B cell (primary cell): Measurements from ENCODE around the gene EFNA1. TPM values are rescaled to one million over a fixed set of nuclear protein-coding genes. Genes with fewer than 3 reads are reported as not detected.
A peak's percentile ranks its signal among the peaks of the same experiment; 100 is the strongest.

Experiments used
- ATAC-seq: fragments of 200-7000 bp; cut with Tn5 transposase; one replicate; pipeline ENCODE4 v1.10.0; 2021; ENCODE audit warnings: low read depth, mild to moderate bottlenecking, moderate number of reproducible peaks, moderate library complexity
- CTCF ChIA-PET: fragments of 350-600 bp; sonication (Branson Sonifier 250); formaldehyde crosslinking; loops from one replicate; lab custom pipeline; 2021; ENCODE audit warnings: antibody characterized with exemption, inconsistent platforms; lab: Charles Lee
- POLR2A ChIA-PET: fragments of 350-600 bp; sonication (Branson Sonifier 250); formaldehyde crosslinking; loops from one replicate; lab custom pipeline; 2021; ENCODE audit warnings: antibody characterized with exemption; lab: Charles Lee
- DNase-seq: peaks from one replicate; pipeline ENCODE4 v3.0.0; 2013
- H2AFZ ChIP-seq: 2 replicates; pipeline ENCODE4 v1.6.1; 2012; ENCODE audit warnings: mild to moderate bottlenecking, low read depth, low read length; ENCODE audit not compliant: insufficient read depth, poor library complexity, severe bottlenecking
- H3K27ac ChIP-seq, 2 donors: 1 replicate in 1 of 2; 2 replicates in 1 of 2; pipeline ENCODE4 v1.5.1; 2012 to 2013; ENCODE audit warnings: low read length in 2 of 2, mild to moderate bottlenecking in 2 of 2, moderate library complexity in 1 of 2
- H3K27me3 ChIP-seq, 4 experiments: fragments of 200-600 bp in 1 of 4; sonication (generic) in 1 of 4; replicated peaks in 1 of 4; 1 replicate in 2 of 4; 2 replicates in 2 of 4; pipeline versions ENCODE4 v1.6.1 to v1.7.0; 2013 to 2016; ENCODE audit warnings: low read length in 3 of 4, mild to moderate bottlenecking in 2 of 4, mixed read lengths in 1 of 4, moderate library complexity in 1 of 4; ENCODE audit not compliant: insufficient read depth in 4 of 4, control insufficient read depth in 3 of 4; ENCODE audit errors: control extremely low read depth in 1 of 4
- H3K36me3 ChIP-seq, 2 experiments: replicated peaks in 1 of 2; 1 replicate in 1 of 2; 2 replicates in 1 of 2; pipeline versions ENCODE4 v1.6.1 to v1.7.1; 2013; ENCODE audit warnings: low read length in 1 of 2; ENCODE audit not compliant: insufficient read depth in 2 of 2, control insufficient read depth in 1 of 2; ENCODE audit errors: control extremely low read depth in 1 of 2, extremely low read depth in 1 of 2
- H3K4me1 ChIP-seq, 2 donors: fragments of 200-600 bp in 1 of 2; sonication (generic) in 1 of 2; 1 replicate in 1 of 2; 2 replicates in 1 of 2; pipeline versions ENCODE4 v1.5.1 to v1.6.1; 2013 to 2017; ENCODE audit warnings: low read length in 2 of 2; ENCODE audit not compliant: control insufficient read depth in 2 of 2, insufficient read depth in 2 of 2
- H3K4me2 ChIP-seq: replicated peaks from 2 replicates; pipeline ENCODE3; 2012; ENCODE audit warnings: mild to moderate bottlenecking, low read depth, low read length; ENCODE audit not compliant: poor library complexity, severe bottlenecking
- H3K4me3 ChIP-seq, 5 experiments: fragments of 200-600 bp in 1 of 5; sonication (generic) in 1 of 5; 1 replicate in 3 of 5; 2 replicates in 2 of 5; pipeline versions ENCODE4 v1.5.1 to v1.7.0; 2011 to 2016; ENCODE audit warnings: low read length in 4 of 5, mild to moderate bottlenecking in 4 of 5, low read depth in 2 of 5, control low read depth in 1 of 5, moderate library complexity in 1 of 5; ENCODE audit not compliant: insufficient read depth in 1 of 5; ENCODE audit errors: control extremely low read depth in 1 of 5, extremely low read depth in 1 of 5
- H3K79me2 ChIP-seq: fragments of 200-600 bp; sonication (generic); one replicate; pipeline ENCODE4 v1.6.0; 2016; ENCODE audit warnings: low read length; ENCODE audit not compliant: control insufficient read depth, insufficient read depth
- H3K9ac ChIP-seq: fragments of 200-600 bp; sonication (generic); 2 replicates; pipeline ENCODE4 v1.6.1; 2017; ENCODE audit warnings: mild to moderate bottlenecking, low read length, moderate library complexity
- H3K9me3 ChIP-seq, 3 donors: one replicate each; pipeline versions ENCODE4 v1.6.1 to v1.7.1; 2013; ENCODE audit warnings: low read length in 2 of 3; ENCODE audit not compliant: control insufficient read depth in 2 of 3, insufficient read depth in 1 of 3; ENCODE audit errors: control extremely low read depth in 1 of 3
- H4K20me1 ChIP-seq: 2 replicates; pipeline ENCODE4 v1.6.0; 2012; ENCODE audit warnings: mild to moderate bottlenecking, low read length; ENCODE audit not compliant: insufficient read depth, control insufficient read depth, poor library complexity, severe bottlenecking
- H3K27ac Mint-ChIP-seq: one replicate; pipeline ENCODE4 v1.8.0; 2021; ENCODE audit warnings: mixed read lengths
- H3K27me3 Mint-ChIP-seq: one replicate; pipeline ENCODE4 v1.8.0; 2021; ENCODE audit warnings: mixed read lengths
- H3K4me1 Mint-ChIP-seq: one replicate; pipeline ENCODE4 v1.8.0; 2021; ENCODE audit warnings: mixed read lengths
- H3K4me3 Mint-ChIP-seq: one replicate; pipeline ENCODE4 v1.8.0; 2021; ENCODE audit warnings: mixed read lengths
- H3K9me3 Mint-ChIP-seq: one replicate; pipeline ENCODE4 v1.8.0; 2022; ENCODE audit warnings: mixed read lengths; ENCODE audit not compliant: insufficient read depth
- CTCF ChIP-seq: fragments of 200-600 bp; IDR thresholded peaks from one replicate; pipeline ENCODE4 v1.8.0; 2022; ENCODE audit warnings: antibody characterized with exemption, mild to moderate bottlenecking
- EZH2 ChIP-seq: IDR thresholded peaks from 2 replicates; pipeline ENCODE4 v1.6.1; 2012; ENCODE audit warnings: borderline replicate concordance, low read depth, mild to moderate bottlenecking, moderate library complexity, low read length; ENCODE audit not compliant: insufficient read depth, poor library complexity, severe bottlenecking
- WGBS: methylation state at CpG from one replicate; pipeline ENCODE4 v1.1.5; 2013; ENCODE audit warnings: missing lambda C conversion rate; ENCODE audit not compliant: insufficient coverage; 5-methylcytosine and 5-hydroxymethylcytosine counted together
- intact Hi-C: fragments of 100-400 bp; cut with micrococcal nuclease; formaldehyde crosslinking; loops from one replicate; pipeline ENCODE4 v1.10.0; 2022
- polyA plus RNA-seq: library from polyadenylated mRNA; depleted of rRNA; stranded (reverse); fragments of >200 nt; gene quantifications from 2 replicates; pipeline ENCODE4 v1.2.3, GENCODE V29; 2012
- total RNA-seq, 2 donors: library from RNA; stranded (reverse); fragments of 120-200 nt in 1 of 2; gene quantifications; 1 replicate in 1 of 2; 2 replicates in 1 of 2; pipeline versions ENCODE4 v1.2.3 to v1.2.4, GENCODE V29; 2013 to 2022

The EFNA1 gene
- total and polyA plus RNA-seq, 2 donors (not counting 1 experiment from before 2014, with no cell fraction given) = 0.28 TPM; not detected in 1

DNA sequence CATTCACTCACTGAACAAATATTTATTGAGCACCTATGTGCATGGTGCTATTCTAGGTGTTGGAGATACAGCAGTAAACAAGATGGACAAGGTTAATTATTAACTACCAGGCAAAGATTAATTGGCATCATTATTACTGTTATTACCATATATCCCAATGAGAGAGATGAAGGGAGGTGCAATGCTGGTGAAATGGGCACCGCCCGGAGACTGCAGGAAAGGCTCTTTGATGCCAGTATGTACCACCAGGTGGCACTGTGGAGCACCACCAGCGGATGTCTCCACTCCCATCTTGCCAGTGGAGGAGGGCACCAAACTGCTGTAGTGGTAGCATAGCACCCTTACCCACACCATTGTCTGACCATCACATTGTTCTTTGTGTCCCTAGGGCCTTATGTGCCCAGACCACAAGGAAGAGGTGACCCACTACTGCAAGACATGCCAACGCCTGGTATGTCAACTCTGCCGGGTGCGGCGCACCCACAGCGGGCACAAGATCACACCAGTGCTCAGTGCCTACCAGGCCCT is 48.9 kb downstream of the EFNA1 start:
- intact Hi-C loops = loop anchor here (1.0 to 2.0 kb wide), 4 partner anchors 16 to 147 kb away; partner anchors contain the start of gene MTX1
- no peaks in the 10 kb centered on the region for H3K36me3 ChIP-seq
- Mint-ChIP-seq H3K4me3 (peak overlapping the region; percentile 33), H3K27ac (peak overlapping the region; percentile 43), H3K4me1 (peaks cover 35% of the 10 kb centered on the region), H3K27me3 (no peaks in the 10 kb centered on the region), H3K9me3 (no peaks in the 10 kb centered on the region)
- no peak overlapping the region for H3K4me3 ChIP-seq
- no peaks in the 10 kb centered on the region for H3K9me3 ChIP-seq
- ChIA-PET CTCF (interaction anchor here (0.9 to 12.7 kb wide), 12 partner anchors 7 to 132 kb away, joined by 3 to 196 read pairs (median 8); partner anchors contain the start of genes MTX1 and THBS3), POLR2A (interaction anchor here (1.1 kb wide), 1 partner anchor 17 kb away, joined by 8 read pairs; no protein-coding TSS in a partner anchor)
- peak; percentile 85 for DNase-seq
- no peaks in the 10 kb centered on the region for H3K27me3 ChIP-seq
- TF ChIP-seq EZH2 (no peak), CTCF (peak; percentile 95)
- WGBS = 36% methylated on average over 5 of the region's 8 CpGs
- peaks cover 18% of the 10 kb centered on the region for H3K79me2 ChIP-seq
- peak; percentile 29 for ATAC-seq
- H3K4me1 ChIP-seq = peaks cover 24 to 33% of the 10 kb centered on the region in 2 donors
- H2AFZ ChIP-seq = no peak overlapping the region
- H4K20me1 ChIP-seq = no peaks in the 10 kb centered on the region
- no peak overlapping the region for H3K4me2 ChIP-seq
- H3K27ac ChIP-seq = no peak overlapping the region
- H3K9ac ChIP-seq = no peak overlapping the region
